MV-4-11 (cell line): Measurements from ENCODE around the gene CNRIP1.

Experiments used
- DNase-seq: peaks from one replicate; lab custom pipeline; 2025; lab: John Stamatoyannopoulos, UW

Gene CNRIP1

GRCh38 chr2:68292108-68292710 lies 27.5 kb downstream of the CNRIP1 start:
- DNase-seq: no peak

GRCh38 chr2:68291314-68291713 lies 28.4 kb downstream of the CNRIP1 start:
- no peak for DNase-seq

GRCh38 chr2:68290901-68291300 lies 28.8 kb downstream of the CNRIP1 start:
- no peak for DNase-seq

GRCh38 chr2:68287580-68288441 lies 31.9 kb downstream of the CNRIP1 start:
- DNase-seq: peak; percentile 71

GRCh38 chr2:68284896-68285295 lies 34.9 kb downstream of the CNRIP1 start:
- no peak for DNase-seq

GRCh38 chr2:68283419-68283812 lies 36.3 kb downstream of the CNRIP1 start:
- DNase-seq: no peak

GRCh38 chr2:68282811-68283418 lies 36.8 kb downstream of the CNRIP1 start:
- DNase-seq: peak; percentile 8

GRCh38 chr2:68280796-68281195 lies 39.0 kb downstream of the CNRIP1 start:
- no peak for DNase-seq

GRCh38 chr2:68280348-68280747 lies 39.4 kb downstream of the CNRIP1 start:
- no peak for DNase-seq

- DNase-seq: no peak
Observed at GRCh38 chr2:68279691-68280090, 40.1 kb downstream of the CNRIP1 start.

GRCh38 chr2:68278169-68278568 lies 41.6 kb downstream of the CNRIP1 start:
- DNase-seq: no peak

- DNase-seq: no peak
Observed at GRCh38 chr2:68274022-68274421, 45.7 kb downstream of the CNRIP1 start.

GRCh38 chr2:68272246-68272994 lies 47.3 kb downstream of the CNRIP1 start:
- peak; percentile 83 for DNase-seq

- DNase-seq: no peak
Observed at GRCh38 chr2:68266655-68267054, 53.1 kb downstream of the CNRIP1 start.

GRCh38 chr2:68263632-68264031 lies 56.1 kb downstream of the CNRIP1 start:
- DNase-seq: no peak

- DNase-seq: no peak
Observed at GRCh38 chr2:68258851-68259250, 60.9 kb downstream of the CNRIP1 start.

- no peak for DNase-seq
Observed at GRCh38 chr2:68256093-68256450, 63.7 kb downstream of the CNRIP1 start.

GRCh38 chr2:68253219-68254068 lies 66.3 kb downstream of the CNRIP1 start:
- peak; percentile 33 for DNase-seq

GRCh38 chr2:68252400-68253218 lies 67.1 kb downstream of the CNRIP1 start, which contains the start of gene PPP3R1:
PPP3R1 (minus strand) TSS chr2:68252532; CDS start chr2:68252127, 405 bp downstream.
- peak; percentile 89 for DNase-seq

GRCh38 chr2:68251855-68252399 lies 67.8 kb downstream of the CNRIP1 start:
- no peak for DNase-seq
